Hematopoietic multipotent progenitor cell (in vitro differentiated cells): ENCODE results near the gene GINS1. TPM values are rescaled to one million over a fixed set of nuclear protein-coding genes. Genes with fewer than 3 reads are reported as not detected.

Experiments used
- DNase-seq, 3 donors: peaks; one replicate each; pipeline ENCODE4 v3.0.0-alpha.2; 2011 to 2015; ENCODE audit warnings: low read depth in 2 of 3, low spot score in 2 of 3
- total RNA-seq: library from RNA; depleted of rRNA; stranded (reverse); fragments of >200 nt; gene quantifications from one replicate; pipeline ENCODE4 v1.2.3, GENCODE V29; 2012

GINS1 gene
- total RNA-seq, 1 donor = 3.2 TPM

DNA sequence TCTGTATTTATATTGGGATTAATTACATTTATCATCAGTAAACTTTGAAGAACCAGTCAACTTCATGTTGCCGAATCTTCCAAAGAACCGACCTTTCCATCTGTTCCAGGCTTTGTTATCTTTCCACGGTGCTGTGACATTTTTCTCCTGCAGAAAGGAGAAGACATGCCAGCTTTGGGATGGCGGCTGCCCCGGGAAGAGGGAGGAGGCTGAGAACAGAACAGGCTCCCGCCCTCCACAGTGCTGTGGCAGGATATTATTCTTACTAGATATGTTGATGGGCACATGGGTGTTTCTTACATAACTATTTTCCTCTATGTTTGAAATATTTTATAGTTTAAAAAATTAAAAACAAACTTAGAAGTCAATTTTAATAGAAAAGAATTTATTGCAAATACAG, 44.9 kb downstream of the GINS1 start:
- no peak for DNase-seq

DNA sequence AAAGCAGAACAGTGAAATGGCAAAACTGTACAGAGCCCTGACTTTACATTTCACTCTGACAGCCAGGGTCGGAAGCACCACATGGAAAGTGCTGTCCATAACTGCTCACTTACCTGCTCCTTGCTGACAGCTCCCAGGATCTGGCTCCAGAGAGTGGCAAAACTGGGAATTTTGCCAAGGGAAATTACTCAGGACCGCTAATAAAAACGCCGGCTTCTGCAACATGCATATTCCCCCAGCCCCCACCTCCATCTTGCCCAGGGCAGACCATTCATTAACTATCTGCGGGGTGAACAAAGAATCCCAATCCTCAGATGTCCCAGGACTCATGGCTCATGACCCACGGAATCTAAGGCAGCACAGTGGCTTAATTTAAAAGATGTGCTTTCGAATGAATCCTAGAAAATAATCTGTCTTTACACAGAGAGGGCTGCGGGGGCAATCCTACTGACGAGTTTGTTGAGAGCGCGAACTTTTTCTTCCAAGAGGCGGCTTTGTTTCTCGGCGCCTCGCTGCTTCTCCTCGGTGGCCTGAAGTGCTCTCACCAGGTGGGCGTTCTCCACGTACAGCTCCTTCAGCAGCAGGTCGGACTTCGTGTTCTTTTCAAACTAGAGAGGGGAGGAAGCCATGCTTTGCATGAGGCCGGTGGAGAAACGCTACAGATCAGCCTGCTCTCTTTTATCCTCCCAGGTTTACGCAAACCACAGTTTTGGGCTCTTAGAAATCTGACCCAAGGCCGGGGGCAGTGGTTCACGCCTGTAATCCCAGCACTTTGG, 45.8 kb downstream of the GINS1 start:
- no peak for DNase-seq

DNA sequence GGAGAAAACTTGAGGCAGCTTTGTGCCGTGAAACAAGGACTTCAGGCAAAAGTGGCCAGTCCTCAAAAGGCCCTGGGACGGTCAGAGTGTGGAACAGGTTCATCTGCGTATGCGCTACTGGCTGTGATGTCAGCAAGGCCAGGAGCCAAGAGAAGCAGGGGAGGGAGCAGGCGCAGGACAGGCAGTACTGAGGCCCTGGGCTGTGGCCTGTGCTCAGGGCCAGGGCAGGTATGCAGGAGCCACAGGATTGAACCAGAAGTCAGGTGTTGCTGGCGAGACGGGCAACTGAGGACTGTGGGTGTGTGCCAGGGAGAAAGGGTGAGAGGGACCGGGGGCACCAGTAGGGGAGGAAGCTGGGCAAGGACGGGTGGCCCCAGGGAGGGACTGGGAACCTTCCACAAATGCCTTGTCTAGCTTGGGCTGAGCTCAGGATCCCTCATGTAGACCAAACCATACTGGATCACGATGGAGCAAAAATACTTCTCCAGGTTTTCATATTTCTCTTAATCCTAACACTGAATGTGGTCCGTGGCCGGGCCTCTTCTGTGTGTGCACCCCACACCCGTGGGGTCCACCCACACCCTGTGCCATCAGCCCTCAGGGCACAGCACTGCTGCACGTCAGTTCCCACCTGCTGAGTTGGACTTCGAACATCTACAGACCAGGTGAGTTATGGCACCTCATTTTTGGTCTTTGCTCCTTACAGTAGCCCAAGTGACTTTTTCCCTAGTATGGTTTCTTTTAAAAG, 46.9 kb downstream of the GINS1 start:
- DNase-seq = no peak

DNA sequence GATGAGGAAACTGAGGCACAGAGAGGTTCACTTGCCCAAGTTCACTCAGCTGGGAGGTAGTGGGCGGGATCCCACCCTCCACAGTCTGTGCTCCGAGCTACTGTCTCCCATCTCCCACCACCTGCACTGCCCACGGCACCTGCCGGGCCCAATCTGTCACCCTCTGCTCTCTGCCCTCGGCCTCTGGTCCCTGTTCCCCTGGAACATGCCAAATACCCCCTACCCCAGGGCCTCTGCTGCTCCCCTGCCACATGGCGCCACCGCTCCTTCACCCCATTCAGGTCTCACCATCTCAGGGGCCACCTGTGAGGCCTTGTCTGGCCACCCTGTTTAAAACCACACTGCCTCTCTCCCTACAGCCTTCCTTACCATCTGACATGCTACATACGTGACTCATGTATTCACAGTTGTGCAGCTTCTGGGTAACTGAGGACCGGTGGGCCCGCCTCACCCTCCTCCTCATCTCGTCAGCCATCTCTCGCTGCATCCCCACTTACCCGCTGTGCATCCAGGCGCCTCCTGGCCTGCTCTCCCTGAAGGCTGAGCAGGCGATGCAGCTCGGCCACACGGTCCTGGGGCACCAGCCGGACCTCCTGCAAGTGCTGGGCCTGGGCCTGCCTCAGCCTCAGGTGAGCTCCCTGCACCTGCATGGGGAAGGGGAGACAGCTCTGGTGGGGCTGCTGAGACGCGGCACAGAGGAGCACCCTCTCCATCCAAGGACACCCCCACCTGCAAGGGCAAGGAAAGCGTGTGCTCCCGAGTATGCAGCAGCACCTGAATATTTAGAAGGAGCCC, 50.6 kb downstream of the GINS1 start:
- DNase-seq = no peak

DNA sequence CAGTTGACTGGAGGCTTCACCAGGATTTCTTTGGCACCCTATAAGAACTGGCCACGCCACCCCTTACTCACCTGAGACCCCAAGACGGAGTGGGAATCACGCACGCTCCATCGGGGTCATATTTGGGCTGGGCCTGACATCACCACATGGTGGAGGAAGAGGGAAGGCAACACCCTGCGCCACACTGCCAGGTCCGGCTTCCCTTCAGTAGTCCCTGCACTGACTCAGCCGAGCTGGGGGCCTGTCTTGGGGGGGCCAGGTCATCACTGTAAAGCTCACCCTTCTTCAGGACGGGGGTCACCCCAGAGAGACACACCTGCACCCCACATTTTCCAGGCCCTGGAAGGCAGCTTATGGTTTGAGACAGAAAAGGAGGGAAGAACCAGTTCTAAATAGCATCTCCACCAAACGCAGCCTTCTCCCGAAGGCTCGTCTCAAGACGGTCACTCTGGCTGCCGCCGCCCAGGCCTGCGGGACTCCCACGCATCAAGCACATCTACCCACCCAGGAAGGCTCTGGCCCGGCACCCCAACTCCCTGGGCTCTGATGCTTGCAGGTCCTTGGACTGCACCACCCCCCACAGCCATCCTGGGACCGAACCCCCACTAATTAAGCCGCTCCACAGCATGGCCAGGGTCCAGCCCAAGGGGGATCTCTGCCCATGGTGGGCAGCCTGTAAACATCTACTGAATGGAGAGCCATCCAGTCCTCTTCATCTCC, 51.8 kb downstream of the GINS1 start:
- DNase-seq = no peak

DNA sequence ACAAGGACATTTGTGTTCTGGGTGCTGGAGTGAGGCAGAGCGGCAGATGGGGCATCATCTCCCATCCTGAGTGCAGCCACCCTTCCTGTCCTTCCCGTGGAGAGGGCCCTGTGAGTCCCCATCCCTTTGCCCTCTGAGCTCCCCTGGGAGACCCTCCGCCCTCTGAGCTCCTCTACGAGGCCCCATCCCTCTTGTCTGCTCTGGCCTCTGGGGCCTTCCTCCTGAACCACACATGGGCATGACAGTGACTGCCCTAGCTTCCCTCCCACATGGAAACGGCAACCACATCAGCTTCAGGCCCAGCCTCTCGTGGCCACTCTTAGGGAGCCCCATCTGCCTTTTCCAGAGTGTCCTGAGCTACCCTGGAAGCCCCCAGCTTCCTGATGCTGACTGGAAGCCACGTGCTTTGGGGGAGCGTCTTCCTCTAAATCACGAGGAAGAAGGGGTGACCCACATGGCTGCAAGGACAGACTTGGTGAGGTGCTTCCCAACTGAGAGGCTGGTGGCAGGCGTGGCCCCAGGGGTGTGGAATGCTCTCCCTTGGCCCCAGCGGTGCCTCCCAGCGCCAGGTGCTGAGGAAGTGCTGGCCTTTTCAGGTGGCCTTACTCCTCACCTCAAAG, 52.6 kb downstream of the GINS1 start:
- DNase-seq = no peak

DNA sequence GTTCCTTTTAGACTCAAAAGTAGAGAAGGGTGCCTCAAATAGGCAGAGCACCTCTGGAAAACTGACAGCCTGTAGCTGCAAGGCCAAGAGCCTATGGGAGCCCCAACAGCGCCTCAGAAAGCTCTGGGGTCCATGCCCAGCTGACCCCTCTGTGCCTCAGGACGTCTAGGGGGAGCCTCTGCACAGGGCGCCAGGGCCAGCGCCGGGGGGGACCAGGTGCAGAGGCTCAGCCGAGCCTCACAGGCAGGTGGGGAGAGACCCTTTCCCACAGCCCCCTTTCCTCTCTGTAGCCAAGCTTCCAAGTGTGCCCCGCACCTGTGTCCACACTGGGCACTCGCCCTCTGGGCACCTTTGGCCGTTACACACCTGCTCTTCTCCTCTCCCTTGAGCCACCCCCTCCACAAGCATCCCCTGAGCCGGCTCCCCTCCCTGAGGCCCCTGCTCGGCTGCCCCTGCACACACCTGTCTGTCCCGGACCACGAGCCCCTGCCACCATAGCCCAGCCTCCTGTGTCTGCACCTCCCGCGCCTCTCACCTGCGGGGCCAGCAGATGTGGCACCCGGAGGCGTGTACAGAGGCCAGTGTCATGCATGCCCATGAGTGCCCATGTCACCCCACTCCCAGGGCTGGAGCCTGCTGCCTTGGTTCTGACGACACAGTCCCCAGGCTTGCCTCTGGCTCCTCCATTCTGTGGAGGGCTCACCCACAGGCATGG, 53.2 kb downstream of the GINS1 start:
- no peak for DNase-seq

DNA sequence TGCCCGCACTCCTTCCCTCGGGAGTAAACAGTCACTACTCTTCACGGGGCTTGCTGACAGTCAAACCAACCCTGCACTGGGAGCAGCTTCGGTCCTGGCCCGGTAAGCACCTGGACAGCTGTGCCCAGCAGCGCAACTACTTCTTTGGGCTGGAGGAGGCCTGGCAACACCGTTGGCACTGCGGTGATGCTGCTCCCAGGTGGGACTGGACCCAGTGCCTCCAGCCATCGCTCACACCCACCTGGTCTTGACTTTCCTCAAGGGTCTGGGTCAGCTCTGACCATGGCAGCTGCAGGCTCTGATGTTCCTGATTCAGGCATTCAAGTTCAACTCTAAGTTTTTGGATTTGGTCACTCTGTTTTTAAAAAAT, 53.8 kb downstream of the GINS1 start:
- DNase-seq = no peak

DNA sequence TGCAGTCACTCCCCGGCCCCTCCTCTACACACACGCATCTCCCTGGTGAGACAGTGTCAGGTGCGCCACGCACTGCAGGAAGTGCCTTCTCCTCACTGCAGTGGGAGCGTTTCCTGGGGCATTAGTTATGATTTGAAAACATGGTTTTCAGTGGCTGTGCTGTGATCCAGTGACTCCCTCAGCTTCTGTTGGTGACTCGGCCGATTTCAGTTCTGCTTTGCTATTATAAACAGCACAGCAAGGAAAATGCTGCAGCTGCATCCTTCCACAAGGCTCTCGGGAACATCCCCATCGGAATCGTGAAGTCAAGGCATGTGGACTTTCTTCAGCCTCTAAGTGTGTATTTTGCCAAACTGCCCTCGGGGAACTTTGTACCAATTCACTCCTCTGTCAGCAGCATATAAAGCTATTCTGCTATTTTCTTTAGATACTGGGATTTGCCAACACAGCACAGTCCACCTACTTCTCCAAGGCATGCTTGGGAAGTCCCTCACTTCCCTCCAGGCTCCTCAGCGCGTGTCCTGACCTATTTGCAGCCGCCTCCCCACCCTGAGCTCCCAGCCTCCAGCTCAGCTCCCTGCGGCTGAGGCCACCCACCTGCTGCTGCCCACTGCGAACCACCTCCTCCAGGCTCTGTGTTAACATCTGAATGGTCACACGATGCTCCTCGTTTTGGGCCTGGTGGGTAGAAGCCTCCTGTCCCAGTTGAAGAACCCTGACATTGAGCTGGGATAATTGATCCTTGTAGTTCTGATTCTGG, 54.5 kb downstream of the GINS1 start:
- no peak for DNase-seq

DNA sequence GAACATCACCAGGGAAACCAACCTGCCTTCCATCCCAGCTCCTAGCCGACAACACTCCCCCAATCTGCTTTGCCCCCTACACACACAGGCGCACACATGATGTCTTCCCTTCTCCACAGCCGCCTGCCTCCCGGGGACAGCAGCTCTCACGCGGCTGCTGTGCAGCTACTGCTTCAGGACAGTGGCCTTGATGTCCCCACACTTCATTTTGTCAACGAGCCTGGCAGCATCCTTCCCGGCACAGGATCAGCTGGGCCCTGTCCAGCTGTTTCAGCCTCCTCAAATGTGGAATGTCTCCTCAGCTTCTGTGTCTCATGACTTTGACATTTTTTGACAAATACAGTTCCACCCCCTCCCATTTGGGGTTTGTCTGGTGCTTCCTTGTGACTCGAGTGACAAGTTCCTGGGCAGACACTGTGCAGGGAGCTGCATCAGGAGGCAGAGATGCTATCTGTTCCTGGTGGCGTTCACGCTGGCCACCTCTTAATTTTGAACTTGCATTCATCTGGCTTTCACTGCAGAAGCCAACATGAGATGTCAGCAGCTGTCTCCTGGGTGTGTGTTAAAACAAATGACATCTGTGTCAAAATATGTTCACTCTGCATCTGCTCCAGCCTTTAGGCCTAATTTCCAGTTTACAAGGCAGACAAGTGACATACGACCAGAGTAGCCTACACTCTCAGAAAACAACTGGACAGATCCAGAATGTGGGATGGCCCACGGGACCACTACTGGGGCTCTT, 57.2 kb downstream of the GINS1 start:
- DNase-seq = no peak

DNA sequence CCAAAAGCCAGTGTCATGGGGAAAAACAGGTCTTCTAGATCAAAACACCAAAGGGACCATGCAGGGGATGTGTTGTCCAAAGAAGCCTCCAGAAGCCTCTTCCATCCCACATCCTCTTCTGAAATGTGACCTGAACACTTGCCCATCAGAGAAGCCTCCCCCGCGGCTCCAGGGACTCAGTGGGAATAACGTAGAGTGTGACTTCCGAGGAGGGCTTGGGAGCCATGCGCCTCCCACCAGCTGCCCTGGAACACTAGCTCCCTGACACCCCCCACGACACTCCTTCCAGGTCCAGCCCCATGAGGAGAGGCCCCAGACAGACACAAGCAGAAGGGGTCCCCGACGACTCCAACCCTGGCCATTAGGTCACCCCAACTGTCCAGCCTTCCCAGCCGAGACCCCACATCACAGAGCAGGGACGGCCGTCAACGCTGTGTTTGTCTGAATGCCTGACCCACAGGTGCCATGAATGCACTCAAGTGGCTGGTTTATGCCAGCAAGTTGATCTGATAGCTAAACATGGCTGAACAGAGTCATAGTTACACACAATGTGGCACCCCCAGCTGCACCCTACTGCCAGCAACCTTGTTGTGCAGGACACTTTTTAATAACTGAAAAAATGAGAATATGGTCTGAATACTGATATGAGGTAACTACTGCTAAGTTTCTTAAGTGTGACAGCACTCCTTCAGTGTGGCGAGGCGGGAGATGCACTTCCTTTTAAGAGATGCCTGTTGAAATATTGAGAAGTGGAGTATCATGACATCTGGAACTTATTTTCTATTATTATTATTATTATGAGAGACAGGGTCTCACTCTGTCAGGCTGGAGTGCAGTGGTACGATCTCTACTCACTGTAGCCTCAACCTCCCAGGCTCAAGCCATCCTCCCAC, 58.0 kb downstream of the GINS1 start:
- no peak for DNase-seq

DNA sequence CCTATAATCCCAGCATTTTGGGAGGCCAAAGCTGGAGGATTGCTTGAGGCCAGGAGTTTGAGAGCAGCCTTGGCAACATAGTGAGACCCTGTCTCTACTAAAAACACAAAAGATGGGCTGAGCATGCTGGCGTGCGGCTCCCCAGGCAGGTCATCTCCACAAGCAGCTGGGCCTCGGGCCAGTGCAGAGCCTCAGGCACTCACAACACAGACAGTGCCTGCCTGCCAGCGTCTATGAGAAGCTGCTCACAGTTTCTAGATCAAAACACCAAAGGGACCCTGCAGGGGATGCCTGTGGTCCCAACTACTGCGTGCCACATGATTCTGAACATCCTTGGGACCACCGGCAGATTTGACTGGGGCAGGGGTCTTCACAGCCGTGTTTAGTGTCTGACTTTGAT, 59.4 kb downstream of the GINS1 start:
- no peak for DNase-seq

DNA sequence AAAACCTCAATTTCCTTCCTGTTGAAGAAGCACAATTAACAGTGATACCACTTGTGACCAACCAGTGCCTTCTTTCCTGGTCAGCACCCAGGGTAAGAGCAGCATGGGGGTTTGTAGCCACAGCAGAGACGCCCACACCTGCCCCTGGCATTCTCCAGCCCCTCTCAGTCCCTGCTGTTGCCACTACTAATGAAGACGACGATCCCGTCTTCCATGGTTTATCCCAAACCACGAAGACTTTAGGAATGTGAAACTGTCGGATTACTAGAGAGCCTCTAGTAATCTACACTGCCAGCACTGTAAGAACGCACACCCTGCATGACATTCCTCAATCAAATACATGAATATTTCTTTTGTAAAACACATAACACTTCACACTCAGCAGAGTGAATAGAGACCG, 60.0 kb downstream of the GINS1 start:
- DNase-seq = no peak

DNA sequence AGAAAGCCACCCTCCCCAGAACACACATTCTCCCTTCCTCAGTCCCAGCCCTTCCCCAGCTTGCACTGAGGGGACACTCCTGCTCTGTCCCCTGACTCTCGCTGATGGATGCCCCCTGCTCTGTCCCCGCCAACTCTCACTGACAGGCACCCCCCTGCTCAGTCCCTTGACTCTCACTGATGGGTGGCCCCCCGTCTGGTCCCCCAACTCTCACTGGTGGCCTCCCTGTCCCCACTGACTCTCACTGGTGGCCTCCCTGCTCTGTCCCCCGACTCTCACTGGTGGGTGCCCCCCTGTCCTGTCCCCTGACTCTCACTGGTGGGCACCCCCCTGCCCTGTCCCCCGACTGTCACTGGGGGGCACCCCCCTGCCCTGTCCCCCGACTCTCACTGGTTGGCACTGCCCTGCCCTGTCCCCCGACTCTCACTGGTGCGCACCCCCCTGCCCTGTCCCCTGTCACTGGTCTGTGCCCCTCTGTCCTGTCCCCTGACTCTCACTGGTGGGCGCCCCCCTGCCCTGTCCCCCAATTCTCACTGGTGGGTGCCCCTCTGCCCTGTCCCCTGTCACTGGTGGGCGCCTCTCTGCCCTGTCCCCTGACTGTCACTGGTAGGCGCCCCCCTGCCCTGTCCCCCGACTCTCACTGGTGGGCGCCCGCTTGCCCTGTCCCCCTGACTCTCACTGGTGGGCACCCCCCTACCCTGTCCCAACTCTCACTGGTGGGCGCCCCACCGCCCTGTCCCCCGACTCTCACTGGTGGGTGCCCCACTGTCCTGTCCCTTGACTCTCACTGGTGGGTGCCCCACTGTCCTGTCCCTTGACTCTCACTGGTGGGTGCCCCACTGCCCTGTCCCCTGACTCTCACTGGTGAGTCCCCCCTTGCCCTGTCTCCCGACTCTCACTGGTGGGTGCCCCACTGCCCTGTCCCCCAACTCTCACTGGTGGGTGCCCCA, 60.9 kb downstream of the GINS1 start:
- no peak for DNase-seq

DNA sequence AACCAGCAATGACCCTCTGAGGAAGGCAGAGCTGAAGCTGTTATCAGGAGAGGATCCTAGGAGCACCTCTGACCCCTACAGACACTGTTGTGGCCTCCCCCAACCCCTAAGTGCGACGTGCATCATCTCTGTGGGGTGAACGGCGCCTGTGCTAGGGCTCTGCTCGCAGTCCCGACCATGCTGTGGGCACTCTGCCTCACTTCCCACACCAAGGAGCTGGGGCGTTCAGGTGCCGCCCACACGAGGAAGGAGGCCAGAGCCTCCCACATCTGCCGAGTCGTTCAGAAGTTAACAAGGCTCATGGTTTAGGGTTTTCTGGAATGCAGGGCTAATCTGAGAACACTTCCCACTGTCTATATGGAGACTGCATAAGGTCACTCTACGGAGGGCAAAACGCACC, 62.1 kb downstream of the GINS1 start:
- DNase-seq = no peak

DNA sequence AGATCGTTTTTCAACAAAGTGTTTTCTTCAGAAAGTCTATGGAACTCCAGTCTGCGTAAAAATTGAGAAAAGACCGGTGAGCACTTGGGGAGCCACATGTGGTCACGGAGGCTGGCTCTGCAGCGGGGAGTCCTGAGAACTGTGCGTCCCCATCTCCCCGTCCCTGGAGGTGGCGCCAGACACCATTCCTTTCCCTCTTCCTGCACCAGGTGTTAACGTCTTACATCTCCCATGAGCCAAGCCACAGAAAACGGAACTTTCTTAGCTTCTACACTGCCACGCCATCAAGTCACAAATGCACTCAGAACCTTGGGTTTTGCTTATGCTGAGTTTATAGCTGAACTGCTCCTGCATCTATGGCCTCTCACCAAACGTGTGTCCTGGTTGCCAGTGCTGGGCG, 62.6 kb downstream of the GINS1 start:
- DNase-seq = peak in 2 of 3 donors; percentile 43 to 56
